Measurements from ENCODE around the gene SHH.

The SHH gene

DNA sequence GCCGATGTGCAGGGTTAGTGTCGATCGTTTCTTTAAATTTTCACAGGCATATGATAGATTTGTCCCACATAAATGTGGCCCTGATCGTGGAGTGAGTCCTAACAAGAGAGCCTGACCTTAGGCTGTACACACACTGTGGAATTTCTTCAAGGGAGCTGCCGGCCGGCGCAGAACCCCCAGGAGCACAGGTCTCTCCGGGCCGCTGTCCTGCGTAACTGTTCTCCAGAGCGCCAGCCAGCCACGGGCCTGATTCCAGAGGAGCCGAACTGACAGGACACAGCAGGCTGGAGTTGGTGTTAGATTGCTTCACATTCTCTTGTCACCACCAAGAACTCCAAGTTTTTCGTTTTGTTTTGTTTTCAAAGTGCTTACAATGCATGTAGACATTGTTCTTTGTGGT is 37.3 kb downstream of the SHH start:
- in situ Hi-C loops (cut with MboI; ENCODE audit: low sequenced_read_pairs): loop anchor here (25.0 kb wide), 2 partner anchors 388 to 588 kb away; no protein-coding TSS in a partner anchor

GRCh38 chr7:155773531-155773930 is 38.7 kb downstream of the SHH start:
- in situ Hi-C loops (cut with MboI; ENCODE audit: low sequenced_read_pairs): loop anchor here (25.0 kb wide), 2 partner anchors 386 to 586 kb away; no protein-coding TSS in a partner anchor

DNA sequence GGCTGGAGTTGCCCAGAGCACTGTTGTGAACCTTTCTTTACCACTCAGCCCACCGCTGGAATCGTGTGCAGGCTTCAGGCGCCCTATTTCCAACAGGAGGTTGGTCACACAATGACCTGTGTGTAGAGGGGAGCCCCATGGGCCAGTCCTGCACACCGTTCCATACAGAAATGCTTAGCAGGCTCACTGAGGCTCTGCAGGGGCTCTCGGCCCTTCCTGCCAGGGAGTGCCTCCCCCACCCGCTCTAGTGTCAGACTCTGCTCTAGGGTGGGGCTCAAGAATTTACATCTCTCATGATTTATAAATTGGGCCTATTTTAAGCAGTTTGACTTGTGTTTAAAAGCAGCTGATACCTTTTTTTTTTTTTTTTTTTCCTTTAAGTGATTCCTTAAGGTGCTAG is 42.0 kb downstream of the SHH start:
- in situ Hi-C loops (cut with MboI; ENCODE audit: low sequenced_read_pairs): loop anchor here (25.0 kb wide), 2 partner anchors 383 to 583 kb away; no protein-coding TSS in a partner anchor

DNA sequence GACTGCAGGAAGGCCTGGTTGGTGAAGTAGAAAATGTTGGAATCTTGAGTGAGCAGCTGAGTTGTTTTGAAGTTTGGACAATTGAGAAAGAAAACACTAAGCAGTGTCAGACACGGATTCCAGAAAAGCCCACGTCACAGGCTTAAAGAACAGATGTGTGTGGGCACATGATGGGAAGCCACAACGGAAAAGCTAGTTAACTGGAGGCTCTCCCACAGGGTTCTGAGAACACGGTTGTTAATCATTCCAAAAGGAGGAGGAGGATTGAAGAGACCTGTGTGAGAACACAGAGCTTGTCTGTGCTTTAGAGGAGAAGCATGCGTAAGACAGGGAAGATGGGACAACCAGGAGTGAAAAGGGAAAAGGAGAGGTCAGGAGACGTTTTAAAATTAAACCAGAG is 42.6 kb downstream of the SHH start:
- in situ Hi-C loops (cut with MboI; ENCODE audit: low sequenced_read_pairs): loop anchor here (25.0 kb wide), 2 partner anchors 382 to 582 kb away; no protein-coding TSS in a partner anchor

GRCh38 chr7:155766966-155767916 is 45.0 kb downstream of the SHH start:
- in situ Hi-C loops (cut with MboI; ENCODE audit: low sequenced_read_pairs): loop anchor here (25.0 kb wide), 2 partner anchors 380 to 580 kb away; no protein-coding TSS in a partner anchor

- in situ Hi-C loops (cut with MboI; ENCODE audit: low sequenced_read_pairs): loop anchor here (25.0 kb wide), 2 partner anchors 379 to 579 kb away; no protein-coding TSS in a partner anchor
Observed at GRCh38 chr7:155766386-155766785, 45.9 kb downstream of the SHH start.

DNA sequence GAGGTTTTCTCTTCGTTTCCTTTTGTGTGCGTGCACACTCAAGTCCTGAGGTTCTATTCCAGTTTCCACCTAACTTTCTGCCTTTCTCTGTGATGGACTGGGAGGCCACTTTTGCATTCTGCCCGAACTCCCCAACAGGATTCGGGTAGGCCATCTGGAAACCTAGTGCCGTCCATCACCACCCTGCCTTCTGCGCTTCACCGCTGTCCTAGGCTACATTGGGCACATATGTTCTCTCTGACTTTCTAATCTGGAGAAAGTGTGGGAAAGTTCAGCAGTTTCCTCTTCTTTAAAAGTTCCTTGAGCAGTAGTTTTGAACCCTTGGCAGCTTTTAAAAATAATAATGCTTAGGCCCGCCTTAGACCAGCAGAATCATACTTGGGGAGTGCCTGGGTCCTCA is 46.8 kb downstream of the SHH start:
- in situ Hi-C loops (cut with MboI; ENCODE audit: low sequenced_read_pairs): loop anchor here (25.0 kb wide), 2 partner anchors 378 to 578 kb away; no protein-coding TSS in a partner anchor

GRCh38 chr7:155764438-155764793 is 47.8 kb downstream of the SHH start:
- in situ Hi-C loops (cut with MboI; ENCODE audit: low sequenced_read_pairs): loop anchor here (25.0 kb wide), 2 partner anchors 377 to 577 kb away; no protein-coding TSS in a partner anchor

GRCh38 chr7:155763691-155764437 is 48.4 kb downstream of the SHH start:
- in situ Hi-C loops (cut with MboI; ENCODE audit: low sequenced_read_pairs): loop anchor here (25.0 kb wide), 2 partner anchors 377 to 577 kb away; no protein-coding TSS in a partner anchor

GRCh38 chr7:155763122-155763521 is 49.1 kb downstream of the SHH start:
- in situ Hi-C loops (cut with MboI; ENCODE audit: low sequenced_read_pairs): loop anchor here (25.0 kb wide), 2 partner anchors 376 to 576 kb away; no protein-coding TSS in a partner anchor

DNA sequence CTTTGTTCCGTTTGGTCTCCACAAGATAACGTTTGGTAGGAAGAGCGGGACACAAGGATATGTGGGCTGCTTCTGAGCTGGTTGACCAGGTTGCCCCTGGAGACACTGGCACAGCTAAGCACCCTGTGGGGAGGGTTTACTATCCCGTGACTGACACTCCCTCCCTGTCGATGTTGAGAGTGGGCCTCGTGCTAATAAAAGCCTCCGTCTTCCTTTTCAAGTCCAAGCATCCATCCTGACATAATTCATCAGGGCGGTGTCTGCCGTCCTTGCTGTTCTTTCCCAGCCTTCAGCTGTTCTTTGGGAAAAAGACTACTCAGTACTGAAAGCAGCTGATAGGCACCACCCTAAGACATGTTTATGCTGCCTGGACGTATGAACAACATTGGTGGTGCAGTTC is 49.6 kb downstream of the SHH start:
- in situ Hi-C loops (cut with MboI; ENCODE audit: low sequenced_read_pairs): loop anchor here (25.0 kb wide), 2 partner anchors 375 to 575 kb away; no protein-coding TSS in a partner anchor

GRCh38 chr7:155762036-155762435 is 50.2 kb downstream of the SHH start:
- in situ Hi-C loops (cut with MboI; ENCODE audit: low sequenced_read_pairs): loop anchor here (25.0 kb wide), 2 partner anchors 375 to 575 kb away; no protein-coding TSS in a partner anchor

DNA sequence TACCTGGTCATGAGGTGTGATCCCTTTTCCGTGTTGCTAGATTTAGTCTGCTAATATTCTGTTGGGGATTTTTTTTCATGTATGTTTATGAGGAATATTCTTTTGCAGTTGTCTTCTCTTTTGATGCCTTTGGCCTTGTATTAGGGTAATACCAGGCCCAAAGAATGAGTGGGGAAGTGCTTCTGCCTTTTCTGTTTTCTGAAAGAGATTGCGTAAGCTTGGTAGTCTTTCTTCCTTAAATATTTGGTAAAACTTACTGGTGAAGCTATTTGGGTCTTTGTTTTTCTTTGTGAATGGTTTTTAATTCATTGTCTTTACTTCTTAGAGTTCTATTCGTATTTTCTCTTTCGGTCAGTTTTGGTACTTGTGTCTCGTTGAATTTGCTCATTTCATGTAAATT is 51.1 kb downstream of the SHH start:
- in situ Hi-C loops (cut with MboI; ENCODE audit: low sequenced_read_pairs): loop anchor here (25.0 kb wide), 2 partner anchors 374 to 574 kb away; no protein-coding TSS in a partner anchor

DNA sequence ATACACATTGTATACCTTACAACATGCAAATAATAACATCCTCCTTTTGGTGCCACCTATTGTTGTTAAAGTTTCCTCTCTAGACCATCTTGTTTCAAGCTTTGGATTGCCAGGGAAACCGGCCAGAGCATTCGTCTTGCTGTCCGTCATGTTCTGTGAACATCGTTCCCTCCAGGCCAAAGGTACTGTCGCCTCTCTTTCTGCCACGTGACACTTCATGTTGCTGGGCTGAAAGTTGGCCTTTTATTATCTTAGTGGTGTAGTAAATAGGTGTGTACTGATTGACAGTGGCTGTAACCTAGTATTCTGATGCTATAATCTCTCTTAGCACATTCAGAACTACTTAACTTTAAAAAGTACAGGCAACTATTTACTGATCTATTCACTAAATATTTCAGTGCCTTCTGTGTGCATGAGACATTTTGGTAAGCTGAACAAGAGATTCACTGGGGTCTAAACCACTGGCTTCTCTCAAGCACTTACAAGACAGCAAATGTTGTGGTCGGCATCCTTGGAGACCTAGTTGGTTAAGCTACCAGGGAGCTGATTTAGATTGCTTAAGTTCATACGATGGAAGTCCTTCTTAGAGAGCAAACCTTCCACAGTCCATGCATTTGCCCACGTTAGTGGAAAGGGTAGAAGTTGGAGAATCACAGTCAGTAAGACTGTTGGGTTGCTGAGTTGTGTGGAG is 52.4 kb downstream of the SHH start:
- in situ Hi-C loops (cut with MboI; ENCODE audit: low sequenced_read_pairs): loop anchor here (25.0 kb wide), 2 partner anchors 373 to 573 kb away; no protein-coding TSS in a partner anchor

DNA sequence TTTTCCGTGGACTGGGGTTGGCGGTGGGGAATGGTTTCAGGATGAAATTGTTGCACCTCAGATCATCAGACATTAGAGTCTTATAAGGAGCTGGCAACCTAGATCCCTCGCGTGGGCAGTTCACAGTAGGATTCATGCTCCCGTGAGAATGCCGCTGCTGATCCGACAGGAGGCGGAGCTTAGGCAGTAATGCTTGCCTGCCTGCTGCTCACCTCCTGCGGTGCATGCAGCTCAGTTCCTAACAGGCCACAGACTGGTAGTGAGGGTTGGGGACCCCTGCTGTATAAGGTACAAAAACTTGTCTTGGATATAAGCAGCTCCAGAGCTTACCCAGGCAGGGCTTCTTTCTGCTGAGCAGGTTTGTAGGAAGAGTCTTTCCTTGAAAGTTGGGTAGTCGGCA is 53.9 kb downstream of the SHH start:
- in situ Hi-C loops (cut with MboI; ENCODE audit: low sequenced_read_pairs): loop anchor here (25.0 kb wide), 2 partner anchors 371 to 571 kb away; no protein-coding TSS in a partner anchor

GRCh38 chr7:155756322-155756721 is 55.9 kb downstream of the SHH start:
- in situ Hi-C loops (cut with MboI; ENCODE audit: low sequenced_read_pairs): loop anchor here (25.0 kb wide), 2 partner anchors 369 to 569 kb away; no protein-coding TSS in a partner anchor

DNA sequence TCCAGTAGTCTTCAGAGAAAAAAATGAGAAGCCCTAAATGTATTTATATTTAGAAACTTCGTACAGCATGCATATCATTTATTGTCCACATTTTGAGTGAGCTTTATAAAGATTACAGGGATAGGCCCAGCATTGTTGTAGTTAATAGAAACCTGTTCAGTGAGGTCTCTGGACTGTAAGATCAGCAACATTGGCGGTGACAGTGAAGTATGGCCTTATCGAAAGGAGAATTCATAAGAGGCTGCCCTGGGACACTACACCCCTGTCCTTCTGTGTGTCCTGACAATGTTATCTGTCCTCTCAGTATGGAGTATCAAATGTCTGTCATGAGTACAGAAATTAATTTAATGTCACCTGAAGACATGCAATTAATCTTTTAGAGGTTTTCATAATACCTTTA is 57.2 kb downstream of the SHH start:
- in situ Hi-C loops (cut with MboI; ENCODE audit: low sequenced_read_pairs): loop anchor here (25.0 kb wide), 2 partner anchors 368 to 568 kb away; no protein-coding TSS in a partner anchor

DNA sequence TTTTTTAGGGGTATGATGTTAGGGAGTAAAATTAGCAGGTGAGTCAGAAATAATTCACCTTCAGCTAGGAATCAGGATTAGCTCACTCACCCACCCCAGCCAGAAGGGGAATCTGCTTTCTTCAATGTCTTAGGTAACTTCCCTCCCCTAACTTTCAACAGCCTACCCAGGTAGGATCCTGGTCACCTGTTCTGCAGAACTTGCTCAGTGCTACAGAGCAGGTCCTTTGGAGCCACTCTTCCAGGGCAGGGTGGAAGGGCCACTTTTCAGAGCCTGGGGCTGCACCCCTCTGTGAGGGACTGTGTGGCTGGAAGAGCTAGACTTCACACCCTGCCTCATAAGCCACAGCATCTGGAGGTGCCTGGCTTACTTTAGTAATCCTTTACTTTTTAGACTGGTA is 58.1 kb downstream of the SHH start:
- in situ Hi-C loops (cut with MboI; ENCODE audit: low sequenced_read_pairs): loop anchor here (25.0 kb wide), 2 partner anchors 367 to 567 kb away; no protein-coding TSS in a partner anchor

DNA sequence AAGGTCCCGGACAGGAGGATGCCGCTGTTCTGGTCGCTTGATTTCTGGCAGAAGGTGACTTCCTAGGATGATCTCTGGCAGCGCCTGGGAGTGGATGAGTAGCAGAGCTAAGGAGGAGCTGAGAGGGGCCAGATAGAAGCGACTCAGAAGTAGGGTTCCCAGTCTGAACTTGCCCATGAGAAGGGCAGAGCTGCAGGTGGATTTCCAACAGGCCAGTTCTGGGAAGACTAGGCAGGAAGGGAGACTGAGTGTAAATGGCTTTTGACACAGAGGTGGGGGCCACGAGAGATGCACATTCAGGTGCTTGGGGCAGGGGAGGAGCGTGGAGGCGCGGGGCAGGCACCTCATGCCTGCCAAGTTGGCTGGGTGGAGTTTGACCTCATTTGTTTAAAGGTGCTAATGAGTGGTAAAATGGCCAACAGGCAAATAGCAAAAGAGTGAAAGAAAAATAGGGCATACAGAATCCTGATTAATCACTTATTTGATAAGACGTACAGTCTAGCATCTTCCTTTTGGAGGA is 58.8 kb downstream of the SHH start:
- in situ Hi-C loops (cut with MboI; ENCODE audit: low sequenced_read_pairs): loop anchor here (25.0 kb wide), 2 partner anchors 366 to 566 kb away; no protein-coding TSS in a partner anchor
